T-helper 22 cell (primary cell): ENCODE measurements around the gene TERT.
"Not testable (repeated sequence)": the region's sequence is repeated elsewhere in the genome, so short reads cannot be mapped to it uniquely, and the experiment has no call there.

ENCODE experiments used
- DNase-seq: peaks from one replicate; pipeline ENCODE4 v3.0.0-alpha.2; 2020; ENCODE audit warnings: low read depth

The TERT gene

GRCh38 chr5:1278656-1279442 is 16.0 kb downstream of the TERT start:
- no peak for DNase-seq

- no peak for DNase-seq
These were observed 16.7 kb downstream of the TERT start for GRCh38 chr5:1278216-1278615.

GRCh38 chr5:1277781-1278180 is 17.1 kb downstream of the TERT start:
- DNase-seq: no peak

GRCh38 chr5:1277331-1277730 is 17.5 kb downstream of the TERT start:
- no peak for DNase-seq

- DNase-seq: no peak
These were observed 17.9 kb downstream of the TERT start for GRCh38 chr5:1276930-1277329.

- DNase-seq: not testable (repeated sequence)
These were observed 19.2 kb downstream of the TERT start for GRCh38 chr5:1275397-1276391.

- no peak for DNase-seq
These were observed 20.4 kb downstream of the TERT start for GRCh38 chr5:1274471-1274870.

GRCh38 chr5:1273745-1274144 is 21.1 kb downstream of the TERT start:
- no peak for DNase-seq

- DNase-seq: no peak
These were observed 22.7 kb downstream of the TERT start for GRCh38 chr5:1272201-1272600.

- no peak for DNase-seq
These were observed 23.6 kb downstream of the TERT start for GRCh38 chr5:1270933-1271914.

GRCh38 chr5:1270426-1270825 is 24.4 kb downstream of the TERT start:
- no peak for DNase-seq

GRCh38 chr5:1268666-1269065 is 26.2 kb downstream of the TERT start:
- DNase-seq: peak; percentile 14

GRCh38 chr5:1268056-1268455 is 26.8 kb downstream of the TERT start:
- no peak for DNase-seq

GRCh38 chr5:1267464-1267863 is 27.4 kb downstream of the TERT start:
- not testable (repeated sequence) for DNase-seq

- no peak for DNase-seq
These were observed 28.1 kb downstream of the TERT start for GRCh38 chr5:1266791-1267190.

- no peak for DNase-seq
These were observed 29.1 kb downstream of the TERT start for GRCh38 chr5:1265461-1266455.

GRCh38 chr5:1265026-1265425 is 29.8 kb downstream of the TERT start:
- no peak for DNase-seq

GRCh38 chr5:1264211-1264610 is 30.7 kb downstream of the TERT start:
- no peak for DNase-seq

- no peak for DNase-seq
These were observed 32.5 kb downstream of the TERT start for GRCh38 chr5:1262381-1262780.

GRCh38 chr5:1261643-1262042 is 33.2 kb downstream of the TERT start:
- DNase-seq: no peak
